Liver (tissue), 9 donors: ENCODE data around the gene PDGFB. TPM values are rescaled to one million over a fixed set of nuclear protein-coding genes. Genes with fewer than 3 reads are reported as not detected.

Experiments
- DNase-seq: peaks from one replicate; pipeline ENCODE4 v3.0.0-alpha.2; 2017; ENCODE audit warnings: low spot score
- H3K27ac ChIP-seq, 2 donors: one replicate each; pipeline ENCODE4 v1.7.0; 2013; ENCODE audit warnings: inconsistent platforms in 2 of 2, low read length in 2 of 2, control low read depth in 1 of 2, low read depth in 1 of 2, mild to moderate bottlenecking in 1 of 2
- H3K27me3 ChIP-seq, 4 donors: one replicate each; pipeline versions ENCODE4 v1.6.1 to v1.7.0; 2013; ENCODE audit warnings: low read length in 3 of 4, inconsistent platforms in 1 of 4, mild to moderate bottlenecking in 1 of 4, moderate library complexity in 1 of 4; ENCODE audit not compliant: control insufficient read depth in 4 of 4, insufficient read depth in 4 of 4
- H3K36me3 ChIP-seq, 4 donors: one replicate each; pipeline versions ENCODE4 v1.6.1 to v1.7.0; 2013; ENCODE audit warnings: low read length in 3 of 4, mild to moderate bottlenecking in 3 of 4, low read depth in 1 of 4, moderate library complexity in 1 of 4; ENCODE audit not compliant: control insufficient read depth in 4 of 4, insufficient read depth in 3 of 4
- H3K4me1 ChIP-seq, 4 donors: one replicate each; pipeline versions ENCODE4 v1.6.1 to v1.7.0; 2013; ENCODE audit warnings: low read length in 3 of 4, mild to moderate bottlenecking in 3 of 4, moderate library complexity in 1 of 4; ENCODE audit not compliant: control insufficient read depth in 4 of 4, insufficient read depth in 4 of 4
- H3K4me3 ChIP-seq, 3 donors: one replicate each; pipeline versions ENCODE4 v1.6.1 to v1.7.0; 2013; ENCODE audit warnings: low read length in 3 of 3, control low read depth in 1 of 3, low read depth in 1 of 3, mild to moderate bottlenecking in 1 of 3
- H3K9ac ChIP-seq, 2 donors: one replicate each; pipeline ENCODE4 v1.7.0; 2013; ENCODE audit warnings: low read length in 2 of 2, mild to moderate bottlenecking in 2 of 2, moderate library complexity in 2 of 2, control low read depth in 1 of 2, low read depth in 1 of 2
- H3K9me3 ChIP-seq, 4 donors: one replicate each; pipeline versions ENCODE4 v1.6.1 to v1.7.0; 2013; ENCODE audit warnings: low read length in 3 of 4; ENCODE audit not compliant: control insufficient read depth in 4 of 4
- EGR1 ChIP-seq, 2 donors: IDR thresholded peaks; 2 replicates each; pipeline ENCODE4 v1.6.1; 2016 to 2018; ENCODE audit warnings: antibody characterized with exemption in 2 of 2, low read depth in 2 of 2
- FOXA1 ChIP-seq: IDR thresholded peaks from 2 replicates; pipeline ENCODE4 v1.6.1; 2016; ENCODE audit warnings: antibody characterized with exemption
- FOXA2 ChIP-seq: IDR thresholded peaks from 2 replicates; pipeline ENCODE4 v1.6.1; 2016; ENCODE audit warnings: antibody characterized with exemption
- GABPA ChIP-seq, 2 donors: IDR thresholded peaks in 1 of 2; conservative IDR thresholded peaks in 1 of 2; 2 replicates each; pipeline ENCODE4 v1.6.1; 2016; ENCODE audit warnings: antibody characterized with exemption in 2 of 2, mild to moderate bottlenecking in 1 of 2, moderate library complexity in 1 of 2
- HNF4A ChIP-seq, 2 donors: conservative IDR thresholded peaks; 2 replicates each; pipeline ENCODE4 v1.6.1; 2016; ENCODE audit warnings: antibody characterized with exemption in 2 of 2, mild to moderate bottlenecking in 2 of 2
- HNF4G ChIP-seq: IDR thresholded peaks from 2 replicates; pipeline ENCODE4 v1.6.1; 2016; ENCODE audit warnings: antibody characterized with exemption
- JUND ChIP-seq, 2 donors: IDR thresholded peaks; 2 replicates each; pipeline ENCODE4 v1.6.1; 2016; ENCODE audit warnings: antibody characterized with exemption in 2 of 2
- NR2F2 ChIP-seq: IDR thresholded peaks from 2 replicates; pipeline ENCODE4 v1.6.1; 2016; ENCODE audit warnings: antibody characterized with exemption
- RAD21 ChIP-seq, 2 donors: IDR thresholded peaks; 2 replicates each; pipeline ENCODE4 v1.6.1; 2016; ENCODE audit warnings: antibody characterized with exemption in 2 of 2, mild to moderate bottlenecking in 2 of 2
- RXRA ChIP-seq, 2 donors: IDR thresholded peaks; 2 replicates each; pipeline ENCODE4 v1.6.1; 2017 to 2018; ENCODE audit warnings: antibody characterized with exemption in 2 of 2, mild to moderate bottlenecking in 1 of 2
- SP1 ChIP-seq: IDR thresholded peaks from 2 replicates; pipeline ENCODE4 v1.6.1; 2018; ENCODE audit warnings: antibody characterized with exemption, mild to moderate bottlenecking
- TAF1 ChIP-seq: conservative IDR thresholded peaks from 2 replicates; pipeline ENCODE4 v1.6.1; 2016; ENCODE audit warnings: antibody characterized with exemption, mild to moderate bottlenecking
- YY1 ChIP-seq: IDR thresholded peaks from 2 replicates; pipeline ENCODE4 v1.6.1; 2016; ENCODE audit warnings: antibody characterized with exemption, mild to moderate bottlenecking
- WGBS: extraction: QIAGEN DNeasy Blood & Tissue Kit; methylation state at CpG from one replicate; pipeline ENCODE4 v1.1.7; 2013; 5-methylcytosine and 5-hydroxymethylcytosine counted together
- polyA plus RNA-seq, 2 donors: library from polyadenylated mRNA; stranded (reverse) in 1 of 2; unstranded in 1 of 2; fragments of 200-250 nt in 1 of 2; fragments of >200 nt in 1 of 2; fragmentation: Nextera tagmentation in 1 of 2; extraction: Ambion mirVana in 1 of 2; gene quantifications; one replicate each; pipeline versions ENCODE4 v1.2.1 to v1.2.3, GENCODE V29; 2013 to 2015
- total RNA-seq, 2 donors: library from RNA; depleted of rRNA; stranded (reverse); fragments of >200 nt; gene quantifications; one replicate each; pipeline ENCODE4 v1.2.3, GENCODE V29; 2014
- TF ChIP-seq, protein P1 (sequence below): IDR thresholded peaks from 2 replicates; pipeline ENCODE4 v1.6.1; 2016; ENCODE audit warnings: antibody characterized with exemption
- TF ChIP-seq, protein P2 (sequence below): IDR thresholded peaks from 2 replicates; pipeline ENCODE4 v1.6.1; 2016; ENCODE audit warnings: antibody characterized with exemption
- TF ChIP-seq, protein P3 (sequence below): fragments of 150-350 bp; IDR thresholded peaks from 2 replicates; pipeline ENCODE4 v1.5.1; 2017; ENCODE audit warnings: improper control_type of control experiment, low read depth, low read length; ENCODE audit not compliant: missing input control
- TF ChIP-seq, protein P4 (sequence below): IDR thresholded peaks from 2 replicates; pipeline ENCODE4 v1.6.1; 2016; ENCODE audit warnings: antibody characterized with exemption, mild to moderate bottlenecking
- TF ChIP-seq, protein P5 (sequence below): IDR thresholded peaks from 2 replicates; pipeline ENCODE4 v1.6.1; 2016; ENCODE audit warnings: antibody characterized with exemption
- donor health status: healthy.
- donor health status: healthy.
- donor health status: healthy.
- donor health status: healthy.
- donor health status: healthy.

PDGFB gene
- total RNA-seq: 1 to 10 TPM in 1 of 2 donors, under 1 TPM in 1; 0.98 to 2.5 TPM
- 1 to 10 TPM in 1 of 2 donors, under 1 TPM in 1; 0.25 to 4.5 TPM for polyA plus RNA-seq

DNA sequence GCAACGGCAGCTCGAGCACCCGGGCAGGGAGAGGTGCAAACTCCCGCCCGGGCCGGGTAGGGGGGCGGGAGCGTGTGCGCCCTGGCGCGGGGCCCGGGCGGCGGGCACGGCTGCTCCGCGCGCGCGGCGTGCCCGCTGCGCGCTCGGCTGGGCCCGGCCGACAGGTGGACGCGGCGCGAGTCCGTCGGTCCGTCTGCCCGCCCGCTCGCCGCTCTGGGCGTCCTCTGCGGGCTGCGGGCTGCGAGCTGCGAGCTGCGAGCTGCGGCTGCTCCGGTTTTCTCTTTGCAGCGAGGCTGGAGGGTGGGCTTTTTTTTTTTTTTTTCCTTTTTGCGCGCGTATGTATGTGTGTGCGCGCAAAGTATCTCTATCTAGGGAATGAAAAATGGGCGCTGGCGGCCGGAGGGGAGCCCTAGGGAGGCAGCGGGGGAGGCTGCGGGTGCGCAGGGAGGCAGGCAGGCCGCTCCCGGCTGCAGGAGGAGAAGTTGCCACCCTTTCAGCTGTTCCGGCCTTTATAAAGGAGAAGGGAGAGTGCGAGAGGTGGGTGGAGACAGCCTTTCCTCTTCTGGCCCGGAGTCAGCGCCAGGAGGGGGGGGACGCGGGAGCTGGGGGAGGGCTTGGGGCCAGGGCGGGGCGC lies at the start of gene PDGFB:
Gene PDGFB (minus strand): TSS at position 487 of the 634 bp plus-strand sequence. CDS start 1,019 bp downstream, outside the sequence.
- no peaks in the 10 kb centered on the region for H3K36me3 ChIP-seq
- H3K27me3 ChIP-seq: no peaks in the 10 kb centered on the region
- H3K9ac ChIP-seq: peak within 1 kb of the TSS in 1 of 2 donors; percentile 65
- TF ChIP-seq, protein P1, sequence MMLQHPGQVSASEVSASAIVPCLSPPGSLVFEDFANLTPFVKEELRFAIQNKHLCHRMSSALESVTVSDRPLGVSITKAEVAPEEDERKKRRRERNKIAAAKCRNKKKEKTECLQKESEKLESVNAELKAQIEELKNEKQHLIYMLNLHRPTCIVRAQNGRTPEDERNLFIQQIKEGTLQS: no peak
- no peak for TF ChIP-seq FOXA1
- no peak for TF ChIP-seq JUND (IDR thresholded peaks at IDR 0.05)
- no peak for TF ChIP-seq HNF4A (conservative IDR thresholded peaks at IDR 0.05)
- TF ChIP-seq, protein P2, sequence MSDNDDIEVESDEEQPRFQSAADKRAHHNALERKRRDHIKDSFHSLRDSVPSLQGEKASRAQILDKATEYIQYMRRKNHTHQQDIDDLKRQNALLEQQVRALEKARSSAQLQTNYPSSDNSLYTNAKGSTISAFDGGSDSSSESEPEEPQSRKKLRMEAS: no peak
- no peak for TF ChIP-seq YY1
- TF ChIP-seq EGR1 (IDR thresholded peaks at IDR 0.05; ENCODE audit: low read depth in 2 of 2): no peak
- no peak for TF ChIP-seq GABPA (IDR thresholded peaks at IDR 0.05 in 1 of 2, conservative IDR thresholded peaks at IDR 0.05 in 1 of 2)
- TF ChIP-seq NR2F2: no peak
- TF ChIP-seq TAF1: no peak
- no peak for TF ChIP-seq HNF4G
- no peak for TF ChIP-seq FOXA2
- TF ChIP-seq, protein P3, sequence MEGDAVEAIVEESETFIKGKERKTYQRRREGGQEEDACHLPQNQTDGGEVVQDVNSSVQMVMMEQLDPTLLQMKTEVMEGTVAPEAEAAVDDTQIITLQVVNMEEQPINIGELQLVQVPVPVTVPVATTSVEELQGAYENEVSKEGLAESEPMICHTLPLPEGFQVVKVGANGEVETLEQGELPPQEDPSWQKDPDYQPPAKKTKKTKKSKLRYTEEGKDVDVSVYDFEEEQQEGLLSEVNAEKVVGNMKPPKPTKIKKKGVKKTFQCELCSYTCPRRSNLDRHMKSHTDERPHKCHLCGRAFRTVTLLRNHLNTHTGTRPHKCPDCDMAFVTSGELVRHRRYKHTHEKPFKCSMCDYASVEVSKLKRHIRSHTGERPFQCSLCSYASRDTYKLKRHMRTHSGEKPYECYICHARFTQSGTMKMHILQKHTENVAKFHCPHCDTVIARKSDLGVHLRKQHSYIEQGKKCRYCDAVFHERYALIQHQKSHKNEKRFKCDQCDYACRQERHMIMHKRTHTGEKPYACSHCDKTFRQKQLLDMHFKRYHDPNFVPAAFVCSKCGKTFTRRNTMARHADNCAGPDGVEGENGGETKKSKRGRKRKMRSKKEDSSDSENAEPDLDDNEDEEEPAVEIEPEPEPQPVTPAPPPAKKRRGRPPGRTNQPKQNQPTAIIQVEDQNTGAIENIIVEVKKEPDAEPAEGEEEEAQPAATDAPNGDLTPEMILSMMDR: no peak
- TF ChIP-seq SP1: no peak
- no peak for TF ChIP-seq RXRA (IDR thresholded peaks at IDR 0.05)
- TF ChIP-seq, protein P4, sequence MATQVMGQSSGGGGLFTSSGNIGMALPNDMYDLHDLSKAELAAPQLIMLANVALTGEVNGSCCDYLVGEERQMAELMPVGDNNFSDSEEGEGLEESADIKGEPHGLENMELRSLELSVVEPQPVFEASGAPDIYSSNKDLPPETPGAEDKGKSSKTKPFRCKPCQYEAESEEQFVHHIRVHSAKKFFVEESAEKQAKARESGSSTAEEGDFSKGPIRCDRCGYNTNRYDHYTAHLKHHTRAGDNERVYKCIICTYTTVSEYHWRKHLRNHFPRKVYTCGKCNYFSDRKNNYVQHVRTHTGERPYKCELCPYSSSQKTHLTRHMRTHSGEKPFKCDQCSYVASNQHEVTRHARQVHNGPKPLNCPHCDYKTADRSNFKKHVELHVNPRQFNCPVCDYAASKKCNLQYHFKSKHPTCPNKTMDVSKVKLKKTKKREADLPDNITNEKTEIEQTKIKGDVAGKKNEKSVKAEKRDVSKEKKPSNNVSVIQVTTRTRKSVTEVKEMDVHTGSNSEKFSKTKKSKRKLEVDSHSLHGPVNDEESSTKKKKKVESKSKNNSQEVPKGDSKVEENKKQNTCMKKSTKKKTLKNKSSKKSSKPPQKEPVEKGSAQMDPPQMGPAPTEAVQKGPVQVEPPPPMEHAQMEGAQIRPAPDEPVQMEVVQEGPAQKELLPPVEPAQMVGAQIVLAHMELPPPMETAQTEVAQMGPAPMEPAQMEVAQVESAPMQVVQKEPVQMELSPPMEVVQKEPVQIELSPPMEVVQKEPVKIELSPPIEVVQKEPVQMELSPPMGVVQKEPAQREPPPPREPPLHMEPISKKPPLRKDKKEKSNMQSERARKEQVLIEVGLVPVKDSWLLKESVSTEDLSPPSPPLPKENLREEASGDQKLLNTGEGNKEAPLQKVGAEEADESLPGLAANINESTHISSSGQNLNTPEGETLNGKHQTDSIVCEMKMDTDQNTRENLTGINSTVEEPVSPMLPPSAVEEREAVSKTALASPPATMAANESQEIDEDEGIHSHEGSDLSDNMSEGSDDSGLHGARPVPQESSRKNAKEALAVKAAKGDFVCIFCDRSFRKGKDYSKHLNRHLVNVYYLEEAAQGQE: no peak
- TF ChIP-seq, protein P5, sequence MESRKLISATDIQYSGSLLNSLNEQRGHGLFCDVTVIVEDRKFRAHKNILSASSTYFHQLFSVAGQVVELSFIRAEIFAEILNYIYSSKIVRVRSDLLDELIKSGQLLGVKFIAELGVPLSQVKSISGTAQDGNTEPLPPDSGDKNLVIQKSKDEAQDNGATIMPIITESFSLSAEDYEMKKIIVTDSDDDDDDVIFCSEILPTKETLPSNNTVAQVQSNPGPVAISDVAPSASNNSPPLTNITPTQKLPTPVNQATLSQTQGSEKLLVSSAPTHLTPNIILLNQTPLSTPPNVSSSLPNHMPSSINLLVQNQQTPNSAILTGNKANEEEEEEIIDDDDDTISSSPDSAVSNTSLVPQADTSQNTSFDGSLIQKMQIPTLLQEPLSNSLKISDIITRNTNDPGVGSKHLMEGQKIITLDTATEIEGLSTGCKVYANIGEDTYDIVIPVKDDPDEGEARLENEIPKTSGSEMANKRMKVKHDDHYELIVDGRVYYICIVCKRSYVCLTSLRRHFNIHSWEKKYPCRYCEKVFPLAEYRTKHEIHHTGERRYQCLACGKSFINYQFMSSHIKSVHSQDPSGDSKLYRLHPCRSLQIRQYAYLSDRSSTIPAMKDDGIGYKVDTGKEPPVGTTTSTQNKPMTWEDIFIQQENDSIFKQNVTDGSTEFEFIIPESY: no peak
- TF ChIP-seq RAD21 (IDR thresholded peaks at IDR 0.05): no peak
- DNase-seq: peak; percentile 51
- WGBS: under 1% methylated on average over 68 of the region's 68 CpGs
- H3K9me3 ChIP-seq: no peaks in the 10 kb centered on the region
- peaks cover 8 to 53% (median 32%) of the 10 kb centered on the region in 4 donors for H3K4me1 ChIP-seq
- peak within 1 kb of the TSS; percentile 78 to 87 for H3K27ac ChIP-seq
- H3K4me3 ChIP-seq: peak within 1 kb of the TSS; percentile 51 to 66 (median 58)
